Ovary (tissue), 3 donors: Measurements from ENCODE around the gene TXNDC17.

Source experiments
- EP300 ChIP-seq: sonication (generic); formaldehyde crosslinking; IDR thresholded peaks from one replicate; pipeline ENCODE4 v1.6.1; 2017; ENCODE audit warnings: antibody characterized with exemption
- POLR2A ChIP-seq: fragments of 450-650 bp; IDR thresholded peaks from one replicate; pipeline ENCODE4 v1.6.1; 2017; ENCODE audit warnings: antibody characterized with exemption, mild to moderate bottlenecking, moderate library complexity
- TF ChIP-seq, protein P1 (sequence below), 3 donors: fragments of 450-650 bp in 2 of 3; fragments of 200-600 bp in 1 of 3; IDR thresholded peaks; one replicate each; pipeline versions ENCODE4 v1.5.1 to v1.8.0; 2016 to 2022; ENCODE audit warnings: antibody characterized with exemption in 3 of 3, mild to moderate bottlenecking in 1 of 3
- donor health status: DM: no; HTN: no; CAD: no.

DNA sequence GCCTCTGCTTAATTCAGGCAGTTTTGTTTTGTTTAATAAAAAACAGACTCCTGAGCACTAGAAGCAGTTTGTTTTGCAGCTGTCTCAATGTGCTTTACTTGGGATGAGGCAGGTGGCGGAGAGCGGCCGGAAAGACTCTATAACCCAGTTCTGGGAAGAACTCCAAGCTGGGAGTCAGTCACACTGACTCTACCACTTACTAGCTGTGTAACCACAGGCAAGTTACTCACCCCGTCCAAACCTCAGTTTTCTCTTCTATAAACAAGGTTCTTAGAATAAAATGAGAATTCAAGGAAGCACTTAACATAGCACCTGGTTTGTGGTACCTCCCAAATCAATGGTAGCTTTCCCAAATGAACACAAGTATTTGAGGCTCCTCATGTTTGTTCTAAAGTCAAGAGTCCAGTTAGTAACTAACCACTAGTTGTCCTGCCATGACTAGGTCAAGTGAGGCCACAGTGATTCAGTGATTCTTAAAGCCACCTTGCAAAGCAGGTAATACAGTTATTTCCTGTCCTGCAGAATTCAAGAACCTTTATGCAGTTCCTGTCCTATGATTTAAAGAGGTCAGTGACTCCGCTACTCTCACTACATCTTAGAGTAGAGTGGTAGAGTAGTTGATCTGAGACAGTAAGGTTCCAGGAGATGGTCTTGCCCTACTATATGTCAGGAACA lies 2.7 kb downstream of the TXNDC17 start:
- TF ChIP-seq, protein P1, sequence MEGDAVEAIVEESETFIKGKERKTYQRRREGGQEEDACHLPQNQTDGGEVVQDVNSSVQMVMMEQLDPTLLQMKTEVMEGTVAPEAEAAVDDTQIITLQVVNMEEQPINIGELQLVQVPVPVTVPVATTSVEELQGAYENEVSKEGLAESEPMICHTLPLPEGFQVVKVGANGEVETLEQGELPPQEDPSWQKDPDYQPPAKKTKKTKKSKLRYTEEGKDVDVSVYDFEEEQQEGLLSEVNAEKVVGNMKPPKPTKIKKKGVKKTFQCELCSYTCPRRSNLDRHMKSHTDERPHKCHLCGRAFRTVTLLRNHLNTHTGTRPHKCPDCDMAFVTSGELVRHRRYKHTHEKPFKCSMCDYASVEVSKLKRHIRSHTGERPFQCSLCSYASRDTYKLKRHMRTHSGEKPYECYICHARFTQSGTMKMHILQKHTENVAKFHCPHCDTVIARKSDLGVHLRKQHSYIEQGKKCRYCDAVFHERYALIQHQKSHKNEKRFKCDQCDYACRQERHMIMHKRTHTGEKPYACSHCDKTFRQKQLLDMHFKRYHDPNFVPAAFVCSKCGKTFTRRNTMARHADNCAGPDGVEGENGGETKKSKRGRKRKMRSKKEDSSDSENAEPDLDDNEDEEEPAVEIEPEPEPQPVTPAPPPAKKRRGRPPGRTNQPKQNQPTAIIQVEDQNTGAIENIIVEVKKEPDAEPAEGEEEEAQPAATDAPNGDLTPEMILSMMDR (IDR thresholded peaks at IDR 0.05): no peak
- no peak for TF ChIP-seq POLR2A
- TF ChIP-seq EP300: no peak
